GM18508 (cell line): Measurements from ENCODE around the gene MAPK7.

Experiments used
- ATAC-seq: cut with Tn5 transposase; IDR thresholded peaks from one replicate; pipeline ENCODE4 v1.9.1; 2021; ENCODE audit warnings: moderate number of reproducible peaks; ENCODE audit not compliant: insufficient read depth, unreplicated experiment

The MAPK7 gene

DNA sequence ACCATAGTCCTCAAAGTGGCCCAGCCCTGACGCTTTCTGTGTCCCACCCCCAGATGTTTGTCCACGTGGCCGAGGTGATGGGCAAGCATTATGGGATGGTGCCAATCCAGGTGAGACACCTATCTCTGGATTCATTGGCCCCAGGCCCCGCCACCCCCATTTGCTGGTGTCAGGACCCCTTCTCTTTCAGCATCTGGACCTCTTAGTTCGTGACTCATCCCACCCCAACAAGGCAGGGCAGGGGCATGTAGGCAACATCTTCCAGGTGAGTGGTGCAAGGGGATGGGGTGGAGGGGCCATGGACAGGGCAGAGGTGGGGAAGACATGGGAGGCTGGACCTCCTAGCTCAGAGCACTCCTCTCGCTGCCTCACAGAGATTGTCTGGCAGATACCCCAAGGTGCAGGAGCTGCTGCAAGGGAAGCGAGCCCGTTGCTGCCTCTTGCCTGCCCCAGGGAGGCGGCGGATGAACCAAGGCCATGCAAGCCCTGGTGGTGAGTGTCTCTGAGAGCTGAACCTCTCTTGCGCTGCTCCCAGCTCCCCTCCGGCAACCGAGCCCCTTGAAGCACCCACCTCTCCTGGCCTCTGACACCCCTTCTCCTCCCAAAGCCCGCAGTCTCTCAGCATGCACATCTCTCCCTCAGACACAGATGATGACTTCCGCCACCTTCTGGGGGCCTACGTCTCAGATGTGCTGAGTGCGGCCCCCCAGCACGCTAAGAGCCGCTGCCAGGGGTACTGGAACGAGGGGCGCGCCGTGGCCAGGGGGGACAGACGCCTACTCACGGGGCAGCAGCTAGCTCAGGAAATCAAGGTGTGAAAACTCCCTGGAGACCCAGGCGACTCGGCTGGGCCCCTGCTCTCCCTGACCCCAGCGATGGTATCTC, 36.3 kb downstream of the MAPK7 start:
- no peak for ATAC-seq

DNA sequence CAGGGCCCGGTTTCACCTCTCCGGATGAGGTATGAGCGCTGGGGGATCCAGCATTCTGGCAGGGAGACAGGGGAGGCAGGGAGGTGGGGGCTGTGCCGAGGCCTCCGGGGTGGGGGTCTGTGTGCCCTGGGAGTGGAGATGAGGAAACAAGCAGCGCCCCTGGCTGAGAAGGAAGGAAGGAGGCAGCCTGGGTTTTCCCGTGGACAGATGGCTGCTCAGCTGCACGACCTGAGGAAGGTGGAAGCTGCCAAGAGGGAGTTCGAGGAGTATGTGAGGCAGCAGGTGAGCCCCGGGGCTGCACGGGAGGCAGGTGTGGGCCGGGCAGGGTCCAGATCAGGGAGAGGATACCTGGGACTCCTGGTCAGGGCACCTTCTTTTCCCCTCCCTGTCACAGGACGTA, 37.0 kb downstream of the MAPK7 start:
- no peak for ATAC-seq

- ATAC-seq: no peak
These were observed 37.8 kb downstream of the MAPK7 start for GRCh38 chr17:19415806-19416775.

DNA sequence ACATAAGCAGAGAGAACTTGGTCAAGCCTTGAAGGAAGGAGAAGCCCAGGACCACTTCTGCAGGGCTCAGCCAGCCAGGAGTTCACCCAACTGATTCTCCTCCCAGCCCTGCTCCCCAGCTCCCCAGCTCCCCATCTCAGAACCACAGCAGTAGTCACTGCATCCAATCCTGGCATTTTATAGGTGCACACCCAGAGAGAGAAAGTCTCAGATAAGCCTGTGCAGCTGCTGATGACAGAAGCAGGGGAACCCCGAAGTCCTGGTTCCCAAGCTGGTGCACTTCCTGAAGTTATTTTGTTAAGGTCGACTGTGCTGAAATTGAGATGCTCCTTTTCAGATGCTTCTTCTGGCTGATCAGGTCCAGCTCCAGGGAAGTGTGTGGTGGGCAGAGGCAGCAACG, 39.3 kb downstream of the MAPK7 start:
- no peak for ATAC-seq

- no peak for ATAC-seq
These were observed 40.1 kb downstream of the MAPK7 start for GRCh38 chr17:19418251-19418992.

GRCh38 chr17:19421219-19421618, 42.9 kb downstream of the MAPK7 start:
- ATAC-seq: no peak

- no peak for ATAC-seq
These were observed 43.6 kb downstream of the MAPK7 start for GRCh38 chr17:19421926-19422325.

DNA sequence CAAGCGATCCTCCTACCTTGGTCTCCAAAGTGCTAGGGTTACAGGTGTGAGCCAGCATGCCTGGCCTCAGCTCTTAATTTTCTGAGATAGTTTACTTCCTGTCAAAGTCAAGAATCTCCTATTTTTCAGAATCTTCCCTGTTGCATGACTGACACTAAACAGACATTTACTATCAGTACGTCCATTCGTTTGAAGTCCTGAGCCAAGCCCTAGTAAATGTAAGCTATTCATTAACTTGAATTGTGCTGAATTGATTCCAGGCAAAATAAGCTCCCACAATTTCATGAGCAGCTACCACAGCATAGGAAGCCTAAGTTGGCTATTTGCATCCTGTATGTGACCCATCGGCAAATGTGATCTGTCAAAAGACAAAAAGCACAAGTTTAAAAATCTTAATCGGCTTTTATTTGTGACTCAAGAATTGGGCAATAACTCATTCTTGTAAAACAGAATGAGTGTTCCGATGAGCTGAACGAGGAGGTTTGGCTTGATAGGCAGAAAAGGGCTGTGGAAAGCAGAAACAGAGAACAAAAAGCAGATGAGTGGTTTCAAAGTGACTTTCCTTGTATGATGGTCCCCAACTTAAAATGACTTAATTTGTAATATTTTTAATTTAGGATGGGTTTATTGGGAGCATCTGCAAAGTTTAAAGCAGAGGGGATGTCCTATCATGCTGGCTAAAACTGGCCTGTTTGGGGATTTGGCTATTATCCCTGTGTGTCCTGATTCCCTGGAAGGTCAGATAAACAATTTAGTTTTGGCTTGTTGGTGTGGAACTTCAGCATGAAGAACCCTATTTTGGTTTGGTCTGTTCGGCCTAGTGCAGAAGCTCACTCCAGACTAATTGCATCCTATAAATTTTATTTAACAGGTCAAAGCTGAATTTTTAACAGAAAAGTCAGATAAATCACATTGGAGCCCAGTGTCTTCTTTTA, 46.9 kb downstream of the MAPK7 start:
- no peak for ATAC-seq

- ATAC-seq: no peak
These were observed 48.3 kb downstream of the MAPK7 start for GRCh38 chr17:19426631-19427030.

DNA sequence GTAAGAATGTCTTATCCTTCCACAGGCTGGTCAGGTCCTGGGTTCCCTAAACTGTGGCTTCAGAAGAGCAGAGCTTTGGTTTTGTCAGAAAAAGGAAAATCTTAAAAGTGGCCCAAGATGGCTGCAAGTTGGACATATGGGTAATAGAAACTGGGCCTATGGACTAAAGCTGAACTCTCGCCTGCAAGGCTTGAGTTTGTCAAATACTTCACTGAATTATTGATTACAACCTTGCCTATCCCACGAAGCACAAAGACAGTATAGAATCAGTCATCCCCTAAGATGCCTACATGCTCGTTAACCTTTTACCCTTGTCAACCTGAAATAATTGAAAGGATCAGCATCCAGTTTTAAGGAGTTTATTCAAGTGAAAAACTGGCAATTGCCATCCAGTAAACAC, 53.4 kb downstream of the MAPK7 start:
- ATAC-seq: no peak
